ENCODE measurements around the gene LRRC8C.

The LRRC8C gene

GRCh38 chr1:89736937-89737733 is 104.2 kb downstream of the LRRC8C start:
- peak; percentile 53 for DNase-seq

GRCh38 chr1:89737985-89738510 is 105.1 kb downstream of the LRRC8C start:
- no peak for DNase-seq

- no peak for DNase-seq
These were observed 106.3 kb downstream of the LRRC8C start for GRCh38 chr1:89739013-89739843.

GRCh38 chr1:89739844-89740216 is 106.9 kb downstream of the LRRC8C start:
- DNase-seq, result no peak

GRCh38 chr1:89743788-89744187 is 110.9 kb downstream of the LRRC8C start:
- DNase-seq, result no peak

GRCh38 chr1:89746424-89747149 is 113.7 kb downstream of the LRRC8C start:
- DNase-seq, result no peak

- no peak for DNase-seq
These were observed 120.8 kb downstream of the LRRC8C start for GRCh38 chr1:89753761-89754160.

- DNase-seq, result no peak
These were observed 121.6 kb downstream of the LRRC8C start for GRCh38 chr1:89754518-89754917.

GRCh38 chr1:89755591-89755990 is 122.7 kb downstream of the LRRC8C start:
- no peak for DNase-seq

- DNase-seq, result no peak
These were observed 124.6 kb downstream of the LRRC8C start for GRCh38 chr1:89757532-89757931.

GRCh38 chr1:89758156-89758555 is 125.2 kb downstream of the LRRC8C start:
- DNase-seq, result no peak

GRCh38 chr1:89759036-89759435 is 126.1 kb downstream of the LRRC8C start:
- no peak for DNase-seq

GRCh38 chr1:89760496-89760895 is 127.6 kb downstream of the LRRC8C start:
- DNase-seq, result no peak

- DNase-seq, result no peak
These were observed 128.4 kb downstream of the LRRC8C start for GRCh38 chr1:89761338-89761737.

- no peak for DNase-seq
These were observed 129.0 kb downstream of the LRRC8C start for GRCh38 chr1:89761901-89762300.

- DNase-seq, result no peak
These were observed 129.5 kb downstream of the LRRC8C start for GRCh38 chr1:89762386-89762778.

GRCh38 chr1:89762779-89763648 is 130.1 kb downstream of the LRRC8C start:
- peak; percentile 76 for DNase-seq

- DNase-seq, result no peak
These were observed 130.7 kb downstream of the LRRC8C start for GRCh38 chr1:89763649-89763986.

- DNase-seq, result no peak
These were observed 132.9 kb downstream of the LRRC8C start for GRCh38 chr1:89765774-89766173.

GRCh38 chr1:89767618-89768017 is 134.7 kb downstream of the LRRC8C start:
- DNase-seq, result no peak
